Spleen (tissue), 7 donors: ENCODE results near the gene RNASEH2B.

Experiments used
- CTCF ChIP-seq, 11 experiments: fragments of 200-600 bp in 7 of 11; fragments of 450-650 bp in 4 of 11; sonication (generic) in 4 of 11; IDR thresholded peaks in 8 of 11; conservative IDR thresholded peaks in 3 of 11; 1 replicate in 7 of 11; 2 replicates in 4 of 11; pipeline versions ENCODE4 v1.4.0 to v1.8.0; 2016 to 2021; ENCODE audit warnings: antibody characterized with exemption in 11 of 11, inconsistent platforms in 4 of 11, mild to moderate bottlenecking in 1 of 11
- POLR2A ChIP-seq, 3 donors: fragments of 450-650 bp; IDR thresholded peaks; one replicate each; pipeline ENCODE4 v1.5.1; 2017; ENCODE audit warnings: antibody characterized with exemption in 3 of 3, mild to moderate bottlenecking in 1 of 3
- donor health status: DM: no; HTN: no; CAD: no; lungs with moderate emphysema.
- donor health status: DM: no; HTN: no; CAD: no.
- donor health status: DM: no; HTN: no; CAD: no.

- TF ChIP-seq CTCF (IDR thresholded peaks at IDR 0.05 in 8 of 11, conservative IDR thresholded peaks at IDR 0.05 in 3 of 11) (no peak), POLR2A (IDR thresholded peaks at IDR 0.05) (no peak)
These were observed 30.9 kb downstream of the RNASEH2B start for GRCh38 chr13:50940509-50940908.
